Ovary (tissue), 3 donors: ENCODE measurements around the gene CCL1.

Experiments used
- CTCF ChIP-seq, 3 donors: fragments of 450-650 bp in 2 of 3; fragments of 200-600 bp in 1 of 3; IDR thresholded peaks; one replicate each; pipeline versions ENCODE4 v1.5.1 to v1.8.0; 2016 to 2022; ENCODE audit warnings: antibody characterized with exemption in 3 of 3, mild to moderate bottlenecking in 1 of 3
- EP300 ChIP-seq: sonication (generic); formaldehyde crosslinking; IDR thresholded peaks from one replicate; pipeline ENCODE4 v1.6.1; 2017; ENCODE audit warnings: antibody characterized with exemption
- POLR2A ChIP-seq: fragments of 450-650 bp; IDR thresholded peaks from one replicate; pipeline ENCODE4 v1.6.1; 2017; ENCODE audit warnings: antibody characterized with exemption, mild to moderate bottlenecking, moderate library complexity
- donor health status: DM: no; HTN: no; CAD: no.

GRCh38 chr17:34369571-34369970 lies 6.5 kb upstream of the CCL1 start:
- no peak for TF ChIP-seq CTCF (IDR thresholded peaks at IDR 0.05)
- TF ChIP-seq POLR2A = no peak
- no peak for TF ChIP-seq EP300
